Neuronal stem cell (in vitro differentiated cells): ENCODE measurements around the gene SENP8.
A peak's percentile ranks its signal among the peaks of the same experiment; 100 is the strongest.

Experiments used
- DNase-seq: peaks from one replicate; pipeline ENCODE4 v3.0.0-alpha.2; 2013; ENCODE audit warnings: low spot score
- H2AFZ ChIP-seq: one replicate; pipeline ENCODE4 v1.6.1; 2013; ENCODE audit warnings: mild to moderate bottlenecking, low read length, inconsistent platforms
- H2AK5ac ChIP-seq: 2 replicates; pipeline ENCODE4 v1.6.1; 2013; ENCODE audit warnings: low read depth, mild to moderate bottlenecking, inconsistent platforms, low read length, moderate library complexity, mixed read lengths
- H2BK120ac ChIP-seq: 2 replicates; pipeline ENCODE4 v1.6.1; 2013; ENCODE audit warnings: low read depth, mild to moderate bottlenecking, inconsistent platforms, low read length, moderate library complexity, mixed read lengths
- H2BK12ac ChIP-seq: one replicate; pipeline ENCODE4 v1.6.1; 2013; ENCODE audit warnings: low read length, inconsistent platforms
- H2BK15ac ChIP-seq: 2 replicates; pipeline ENCODE4 v1.6.1; 2013; ENCODE audit warnings: mild to moderate bottlenecking, low read length, inconsistent platforms, mixed read lengths
- H2BK5ac ChIP-seq: one replicate; pipeline ENCODE4 v1.6.1; 2013; ENCODE audit warnings: inconsistent platforms, mild to moderate bottlenecking, low read length, moderate library complexity
- H3K14ac ChIP-seq: one replicate; pipeline ENCODE4 v1.6.1; 2013; ENCODE audit warnings: low read length, inconsistent platforms
- H3K18ac ChIP-seq: 2 replicates; pipeline ENCODE4 v1.6.1; 2013; ENCODE audit warnings: low read length, inconsistent platforms
- H3K23ac ChIP-seq: 2 replicates; pipeline ENCODE4 v1.6.1; 2013; ENCODE audit warnings: low read depth, mild to moderate bottlenecking, mixed read lengths, low read length, inconsistent platforms; ENCODE audit not compliant: poor library complexity
- H3K27ac ChIP-seq: replicated peaks from 3 replicates; pipeline ENCODE4 v1.5.1; 2013; ENCODE audit warnings: low read length, inconsistent platforms
- H3K27me3 ChIP-seq, 3 experiments: 2 replicates each; pipeline ENCODE4 v1.6.1; 2013; ENCODE audit warnings: low read length in 3 of 3, mild to moderate bottlenecking in 2 of 3, inconsistent platforms in 1 of 3, low read depth in 1 of 3, mixed read lengths in 1 of 3, moderate library complexity in 1 of 3; ENCODE audit not compliant: control insufficient read depth in 3 of 3, insufficient read depth in 3 of 3
- H3K36me3 ChIP-seq, 2 donors: replicated peaks in 1 of 2; 2 replicates each; pipeline ENCODE4 v1.6.1; 2013; ENCODE audit warnings: low read length in 2 of 2; ENCODE audit not compliant: control insufficient read depth in 2 of 2, insufficient read depth in 2 of 2
- H3K4ac ChIP-seq: 2 replicates; pipeline ENCODE4 v1.6.1; 2013; ENCODE audit warnings: inconsistent platforms, mild to moderate bottlenecking, low read length, moderate library complexity
- H3K4me1 ChIP-seq, 2 donors: 1 replicate in 1 of 2; 2 replicates in 1 of 2; pipeline ENCODE4 v1.6.1; 2013; ENCODE audit warnings: low read length in 2 of 2, low read depth in 1 of 2; ENCODE audit not compliant: control insufficient read depth in 2 of 2, insufficient read depth in 1 of 2
- H3K4me2 ChIP-seq: one replicate; pipeline ENCODE4 v1.6.1; 2013; ENCODE audit warnings: mild to moderate bottlenecking, low read length, inconsistent platforms; ENCODE audit not compliant: insufficient read depth, poor library complexity, severe bottlenecking
- H3K4me3 ChIP-seq, 2 donors: 2 replicates each; pipeline ENCODE4 v1.5.1; 2013; ENCODE audit warnings: low read length in 2 of 2, mild to moderate bottlenecking in 2 of 2, inconsistent platforms in 1 of 2, moderate library complexity in 1 of 2
- H3K79me1 ChIP-seq: one replicate; pipeline ENCODE4 v1.6.1; 2013; ENCODE audit warnings: low read depth, mild to moderate bottlenecking, inconsistent platforms, low read length, moderate library complexity
- H3K9ac ChIP-seq: one replicate; pipeline ENCODE4 v1.6.1; 2013; ENCODE audit warnings: mild to moderate bottlenecking, low read depth, low read length, inconsistent platforms; ENCODE audit not compliant: poor library complexity
- H3K9me3 ChIP-seq, 2 donors: replicated peaks in 1 of 2; 2 replicates each; pipeline versions ENCODE3 to v1.6.1; 2013; ENCODE audit warnings: low read length in 2 of 2, mild to moderate bottlenecking in 2 of 2, inconsistent platforms in 1 of 2, low read depth in 1 of 2, mixed read lengths in 1 of 2, moderate library complexity in 1 of 2; ENCODE audit not compliant: control insufficient read depth in 2 of 2, insufficient read depth in 1 of 2
- H4K8ac ChIP-seq: one replicate; pipeline ENCODE4 v1.6.1; 2013; ENCODE audit warnings: low read depth, mild to moderate bottlenecking, inconsistent platforms, low read length, moderate library complexity
- H4K91ac ChIP-seq: one replicate; pipeline ENCODE4 v1.6.1; 2013; ENCODE audit warnings: low read length, low read depth, mild to moderate bottlenecking, inconsistent platforms; ENCODE audit not compliant: poor library complexity
- WGBS, 2 donors: extraction: QIAGEN DNeasy Blood & Tissue Kit; methylation state at CpG; one replicate each; pipeline ENCODE4 v1.1.7; 2013; ENCODE audit warnings: missing lambda C conversion rate in 2 of 2, mixed read lengths in 1 of 2; ENCODE audit not compliant: insufficient read length in 2 of 2, insufficient replicate concordance in 1 of 2; ENCODE audit errors: extremely low coverage in 2 of 2; 5-methylcytosine and 5-hydroxymethylcytosine counted together

Gene SENP8

GRCh38 chr15:72161361-72162132 is 43.3 kb downstream of the SENP8 start:
- H4K8ac ChIP-seq, result no peak overlapping the region
- H2BK5ac ChIP-seq, result no peak overlapping the region
- H4K91ac ChIP-seq, result no peak overlapping the region
- H3K27me3 ChIP-seq, result peaks cover 0 to under 1% (median 0%) of the 10 kb centered on the region in 3 experiments
- no peaks in the 10 kb centered on the region for H3K9me3 ChIP-seq
- H3K79me1 ChIP-seq, result no peaks in the 10 kb centered on the region
- H2AFZ ChIP-seq, result no peak overlapping the region
- H3K27ac ChIP-seq, result no peak overlapping the region
- H3K4me1 ChIP-seq, result peaks cover 13 to 18% of the 10 kb centered on the region in 2 donors
- no peak overlapping the region for H3K4me3 ChIP-seq
- no peak overlapping the region for H3K4me2 ChIP-seq
- H3K23ac ChIP-seq, result peak overlapping the region; percentile 26
- no CpG with 5 or more reads among the region's 7 CpGs for WGBS, 2 donors
- no peak overlapping the region for H3K14ac ChIP-seq
- no peak overlapping the region for H3K9ac ChIP-seq
- H2BK120ac ChIP-seq, result no peak overlapping the region
- H3K18ac ChIP-seq, result peak overlapping the region; percentile 15
- no peak overlapping the region for H2BK15ac ChIP-seq
- DNase-seq, result peak; percentile 21
- H3K36me3 ChIP-seq, result no peaks in the 10 kb centered on the region
- no peak overlapping the region for H2AK5ac ChIP-seq
- H2BK12ac ChIP-seq, result no peak overlapping the region
- H3K4ac ChIP-seq, result no peak overlapping the region

DNA sequence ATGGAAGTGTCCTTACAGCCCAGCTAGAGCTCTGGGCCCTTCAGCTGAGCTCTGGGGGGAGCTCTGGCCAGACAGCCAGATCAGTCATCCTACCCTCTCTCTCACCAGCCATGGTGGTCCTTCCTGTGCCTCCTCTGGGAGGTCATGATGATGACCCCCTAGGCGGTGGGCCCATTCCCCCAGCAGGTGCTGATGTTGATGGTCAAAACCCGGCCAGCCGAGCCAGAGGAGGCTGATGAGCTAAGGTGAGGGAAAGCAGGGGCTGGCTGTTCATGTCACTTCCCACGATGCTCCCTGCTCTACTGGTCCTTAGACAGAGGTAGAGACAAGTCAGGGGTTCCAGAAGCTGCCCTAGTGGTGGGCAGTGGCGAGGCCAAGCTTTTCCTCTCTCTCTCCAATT is 44.4 kb downstream of the SENP8 start:
- Histone ChIP-seq H3K14ac (no peak overlapping the region), H3K18ac (no peak overlapping the region), H2AFZ (no peak overlapping the region), H2BK120ac (no peak overlapping the region), H2BK15ac (no peak overlapping the region), H4K8ac (no peak overlapping the region), H3K36me3 (no peaks in the 10 kb centered on the region), H3K4me2 (no peak overlapping the region), H3K9me3 (no peaks in the 10 kb centered on the region), H3K4me3 (no peak overlapping the region), H2BK12ac (no peak overlapping the region), H3K4me1 (peaks cover 13 to 18% of the 10 kb centered on the region in 2 donors), H3K27me3 (peaks cover 0 to 6% (median 0%) of the 10 kb centered on the region in 3 experiments), H3K79me1 (no peaks in the 10 kb centered on the region), H3K4ac (no peak overlapping the region), H3K9ac (no peak overlapping the region), H3K27ac (no peak overlapping the region), H3K23ac (no peak overlapping the region), H4K91ac (no peak overlapping the region), H2AK5ac (peak overlapping the region; percentile 20), H2BK5ac (no peak overlapping the region)
- no CpG with 5 or more reads among the region's 5 CpGs for WGBS, 2 donors
- no peak for DNase-seq

DNA sequence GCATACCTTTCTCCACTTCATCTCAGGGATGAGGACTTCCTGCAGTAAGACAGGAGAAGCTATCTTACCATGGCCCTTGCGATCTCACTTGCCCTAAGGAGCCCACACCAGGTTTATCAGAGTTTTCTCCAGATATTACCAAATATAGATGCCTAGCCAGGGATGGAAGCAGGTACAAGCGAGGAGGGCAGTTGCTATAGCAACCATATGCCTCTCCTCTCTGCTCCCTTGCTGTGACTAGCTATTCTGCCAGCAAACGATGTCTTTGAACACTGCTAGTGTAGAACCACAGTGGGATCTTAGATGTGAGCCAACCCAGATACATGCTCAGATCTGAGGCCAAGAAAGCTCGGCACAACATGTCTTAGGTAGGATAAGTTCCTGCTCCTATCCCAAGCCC is 45.5 kb downstream of the SENP8 start:
- DNase-seq, result no peak
- H3K23ac ChIP-seq, result no peak overlapping the region
- H2AK5ac ChIP-seq, result no peak overlapping the region
- no peak overlapping the region for H3K9ac ChIP-seq
- H2BK12ac ChIP-seq, result no peak overlapping the region
- no CpG with 5 or more reads among the region's 4 CpGs for WGBS, 2 donors
- H3K18ac ChIP-seq, result no peak overlapping the region
- H3K79me1 ChIP-seq, result no peaks in the 10 kb centered on the region
- no peak overlapping the region for H3K27ac ChIP-seq
- H2BK15ac ChIP-seq, result no peak overlapping the region
- peaks cover 0 to 6% (median 0%) of the 10 kb centered on the region in 3 experiments for H3K27me3 ChIP-seq
- no peak overlapping the region for H3K14ac ChIP-seq
- H2BK120ac ChIP-seq, result no peak overlapping the region
- H4K91ac ChIP-seq, result no peak overlapping the region
- H2BK5ac ChIP-seq, result no peak overlapping the region
- H3K4me3 ChIP-seq, result no peak overlapping the region
- no peak overlapping the region for H4K8ac ChIP-seq
- H3K4ac ChIP-seq, result no peak overlapping the region
- no peak overlapping the region for H2AFZ ChIP-seq
- H3K4me1 ChIP-seq, result peaks cover 18 to 21% of the 10 kb centered on the region in 2 donors
- no peak overlapping the region for H3K4me2 ChIP-seq
- H3K9me3 ChIP-seq, result no peaks in the 10 kb centered on the region
- no peaks in the 10 kb centered on the region for H3K36me3 ChIP-seq

GRCh38 chr15:72166716-72167417 is 48.7 kb downstream of the SENP8 start:
- H2BK15ac ChIP-seq, result peak overlapping the region; percentile 22
- WGBS, 2 donors, result no CpG with 5 or more reads among the region's 5 CpGs
- H4K8ac ChIP-seq, result no peak overlapping the region
- peaks cover 4 to 11% of the 10 kb centered on the region in 2 donors for H3K4me1 ChIP-seq
- no peak overlapping the region for H3K4ac ChIP-seq
- H2BK120ac ChIP-seq, result no peak overlapping the region
- H2AK5ac ChIP-seq, result peak overlapping the region; percentile 26
- no peak overlapping the region for H3K23ac ChIP-seq
- no peak overlapping the region for H3K4me2 ChIP-seq
- DNase-seq, result no peak
- H3K27ac ChIP-seq, result no peak overlapping the region
- no peak overlapping the region for H3K9ac ChIP-seq
- H4K91ac ChIP-seq, result no peak overlapping the region
- H3K36me3 ChIP-seq, result no peaks in the 10 kb centered on the region
- no peak overlapping the region for H3K14ac ChIP-seq
- peak overlapping the region; percentile 30 for H3K18ac ChIP-seq
- peaks cover 0 to 9% (median 0%) of the 10 kb centered on the region in 3 experiments for H3K27me3 ChIP-seq
- H3K4me3 ChIP-seq, result no peak overlapping the region
- no peak overlapping the region for H2BK12ac ChIP-seq
- H2BK5ac ChIP-seq, result no peak overlapping the region
- no peak overlapping the region for H2AFZ ChIP-seq
- no peaks in the 10 kb centered on the region for H3K9me3 ChIP-seq
- H3K79me1 ChIP-seq, result no peaks in the 10 kb centered on the region
